Type B pancreatic cell (in vitro differentiated cells): ENCODE results near the gene COL15A1. TPM values are rescaled to one million over a fixed set of nuclear protein-coding genes. Genes with fewer than 3 reads are reported as not detected.
"Not testable (repeated sequence)": the region's sequence is repeated elsewhere in the genome, so short reads cannot be mapped to it uniquely, and the experiment has no call there.

Source experiments
- DNase-seq: peaks from one replicate; pipeline ENCODE4 v3.0.0; 2021; ENCODE audit warnings: mixed read lengths; ENCODE audit not compliant: unreplicated experiment; ENCODE audit errors: extremely low spot score
- H3K27ac Mint-ChIP-seq: 2 replicates; pipeline ENCODE4 v1.8.0; 2021; ENCODE audit warnings: mild to moderate bottlenecking, mixed read lengths
- H3K27me3 Mint-ChIP-seq: 2 replicates; pipeline ENCODE4 v1.8.0; 2021; ENCODE audit warnings: mixed read lengths
- H3K36me3 Mint-ChIP-seq: 2 replicates; pipeline ENCODE4 v1.8.0; 2021; ENCODE audit warnings: mixed read lengths
- H3K4me1 Mint-ChIP-seq: one replicate; pipeline ENCODE4 v1.8.0; 2021; ENCODE audit warnings: mixed read lengths; ENCODE audit not compliant: unreplicated experiment
- H3K4me3 Mint-ChIP-seq: 2 replicates; pipeline ENCODE4 v1.8.0; 2021; ENCODE audit warnings: mild to moderate bottlenecking, mixed read lengths
- H3K9me3 Mint-ChIP-seq: 2 replicates; pipeline ENCODE4 v1.8.0; 2021; ENCODE audit warnings: mixed read lengths
- total RNA-seq: library from RNA; stranded (reverse); gene quantifications from 2 replicates; pipeline ENCODE4 v1.2.1, GENCODE V29; 2021; ENCODE audit warnings: low replicate concordance
- TF ChIP-seq, protein P1 (sequence below): fragments of 200-600 bp; sonication (generic); conservative IDR thresholded peaks from 2 replicates; pipeline ENCODE4 v1.5.0; 2021; ENCODE audit warnings: antibody characterized with exemption, mild to moderate bottlenecking

COL15A1 gene
- total RNA-seq, 1 donor from 2014 or later: 0.68 TPM

DNA sequence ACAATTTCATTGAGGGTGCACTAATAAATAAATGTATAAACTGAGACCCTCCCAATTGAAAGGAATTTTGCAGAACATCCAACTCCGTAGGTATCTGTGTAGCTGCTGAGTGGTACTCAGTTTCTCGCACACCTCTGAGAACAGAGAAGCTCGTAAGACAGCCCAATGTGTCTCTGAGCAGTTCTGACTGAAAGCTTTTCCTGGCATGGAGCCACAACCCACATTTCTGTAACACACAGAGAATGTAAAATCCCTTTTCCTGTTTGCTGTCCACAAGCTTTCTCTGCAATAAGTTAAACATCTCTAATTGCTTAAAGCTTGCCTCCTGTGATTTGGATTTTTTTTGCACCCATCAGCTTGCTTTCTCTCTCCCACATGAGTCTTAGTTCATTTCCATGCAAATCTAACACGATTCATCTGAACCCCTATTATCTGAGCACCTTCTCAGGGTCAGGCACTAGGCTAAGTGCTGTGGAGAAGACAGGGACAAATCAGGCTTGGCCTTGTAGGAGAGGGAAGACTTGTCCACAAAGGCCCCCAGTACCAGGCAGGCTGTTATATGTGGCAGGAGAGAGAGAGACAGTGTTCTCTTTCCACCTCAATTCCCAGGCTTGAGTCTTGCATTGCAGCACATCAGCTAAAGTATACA is 44.2 kb upstream of the COL15A1 start:
- Mint-ChIP-seq H3K4me3 (no peak overlapping the region), H3K9me3 (peaks cover 8% of the 10 kb centered on the region), H3K27ac (no peak overlapping the region), H3K27me3 (peaks cover 8% of the 10 kb centered on the region), H3K4me1 (peaks cover 4% of the 10 kb centered on the region), H3K36me3 (no peaks in the 10 kb centered on the region)
- DNase-seq: no peak
- TF ChIP-seq, protein P1, sequence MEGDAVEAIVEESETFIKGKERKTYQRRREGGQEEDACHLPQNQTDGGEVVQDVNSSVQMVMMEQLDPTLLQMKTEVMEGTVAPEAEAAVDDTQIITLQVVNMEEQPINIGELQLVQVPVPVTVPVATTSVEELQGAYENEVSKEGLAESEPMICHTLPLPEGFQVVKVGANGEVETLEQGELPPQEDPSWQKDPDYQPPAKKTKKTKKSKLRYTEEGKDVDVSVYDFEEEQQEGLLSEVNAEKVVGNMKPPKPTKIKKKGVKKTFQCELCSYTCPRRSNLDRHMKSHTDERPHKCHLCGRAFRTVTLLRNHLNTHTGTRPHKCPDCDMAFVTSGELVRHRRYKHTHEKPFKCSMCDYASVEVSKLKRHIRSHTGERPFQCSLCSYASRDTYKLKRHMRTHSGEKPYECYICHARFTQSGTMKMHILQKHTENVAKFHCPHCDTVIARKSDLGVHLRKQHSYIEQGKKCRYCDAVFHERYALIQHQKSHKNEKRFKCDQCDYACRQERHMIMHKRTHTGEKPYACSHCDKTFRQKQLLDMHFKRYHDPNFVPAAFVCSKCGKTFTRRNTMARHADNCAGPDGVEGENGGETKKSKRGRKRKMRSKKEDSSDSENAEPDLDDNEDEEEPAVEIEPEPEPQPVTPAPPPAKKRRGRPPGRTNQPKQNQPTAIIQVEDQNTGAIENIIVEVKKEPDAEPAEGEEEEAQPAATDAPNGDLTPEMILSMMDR: no peak

DNA sequence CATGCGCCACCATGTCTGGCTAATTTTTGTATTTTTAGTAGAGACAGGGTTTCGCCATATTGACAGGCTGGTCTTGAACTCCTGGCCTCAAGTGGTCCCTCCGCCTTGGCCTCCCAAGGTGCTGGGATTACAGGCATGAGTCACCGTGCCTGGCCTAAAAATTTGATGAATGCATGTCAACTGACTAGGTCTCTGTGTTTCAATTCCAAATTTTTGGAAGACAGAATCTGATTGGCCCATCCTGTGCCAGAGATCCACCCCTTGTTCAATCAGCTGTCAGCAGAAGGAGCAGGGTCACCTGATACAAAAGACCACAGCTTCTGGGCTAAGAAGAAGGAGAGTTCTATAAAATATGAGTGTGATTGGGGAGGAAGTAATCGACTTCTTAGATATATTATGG is 43.5 kb upstream of the COL15A1 start:
- Mint-ChIP-seq H3K36me3 (no peaks in the 10 kb centered on the region), H3K27me3 (peaks cover 8% of the 10 kb centered on the region), H3K4me1 (peaks cover 4% of the 10 kb centered on the region), H3K4me3 (no peak overlapping the region), H3K27ac (no peak overlapping the region), H3K9me3 (peaks cover 8% of the 10 kb centered on the region)
- DNase-seq: no peak
- TF ChIP-seq, protein P1: no peak

DNA sequence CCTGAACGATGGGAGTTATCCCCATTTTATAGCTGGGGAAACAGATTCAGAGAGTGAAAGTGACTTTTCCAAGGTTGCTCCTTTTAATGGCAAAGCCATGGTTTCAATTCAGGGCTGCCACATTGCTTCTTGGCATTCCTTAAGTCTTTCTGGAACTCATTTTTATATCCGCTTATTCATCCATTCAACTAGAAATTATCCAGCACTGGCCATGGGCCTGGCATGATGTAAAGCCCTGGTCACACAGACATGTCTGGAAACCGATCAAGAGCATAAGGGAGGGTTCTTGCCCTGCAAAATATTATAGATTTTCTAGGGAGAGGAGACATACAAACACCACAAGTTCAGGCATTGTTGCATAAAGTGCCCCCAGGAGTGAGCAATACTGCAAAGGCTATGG is 43.0 kb upstream of the COL15A1 start:
- H3K9me3 Mint-ChIP-seq: peaks cover 8% of the 10 kb centered on the region
- no peak overlapping the region for H3K27ac Mint-ChIP-seq
- DNase-seq: no peak
- H3K4me3 Mint-ChIP-seq: no peak overlapping the region
- H3K4me1 Mint-ChIP-seq: peaks cover 4% of the 10 kb centered on the region
- TF ChIP-seq, protein P1: no peak
- H3K36me3 Mint-ChIP-seq: no peaks in the 10 kb centered on the region
- H3K27me3 Mint-ChIP-seq: peaks cover 8% of the 10 kb centered on the region

DNA sequence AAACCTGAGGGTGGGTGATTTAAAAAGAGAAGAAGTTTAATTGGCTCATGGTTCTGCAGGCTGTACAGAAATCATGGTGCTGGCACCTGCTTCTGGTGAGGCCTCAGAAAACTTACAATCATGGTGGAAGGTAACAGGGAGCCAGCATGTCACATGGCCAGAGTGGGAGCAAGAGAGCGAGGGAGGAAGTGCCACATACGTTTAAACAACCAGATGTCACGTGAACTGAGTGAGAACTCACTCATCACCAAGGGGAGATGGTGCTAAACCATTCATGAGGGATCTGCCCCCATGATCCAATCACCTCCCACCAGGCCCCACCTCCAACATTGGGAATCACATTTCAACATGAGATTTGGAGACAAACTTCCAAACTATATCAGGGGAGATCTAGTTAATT is 41.9 kb upstream of the COL15A1 start:
- not testable (repeated sequence) for H3K36me3 Mint-ChIP-seq, H3K27me3 Mint-ChIP-seq, H3K9me3 Mint-ChIP-seq, DNase-seq, H3K4me3 Mint-ChIP-seq, H3K27ac Mint-ChIP-seq, H3K4me1 Mint-ChIP-seq

DNA sequence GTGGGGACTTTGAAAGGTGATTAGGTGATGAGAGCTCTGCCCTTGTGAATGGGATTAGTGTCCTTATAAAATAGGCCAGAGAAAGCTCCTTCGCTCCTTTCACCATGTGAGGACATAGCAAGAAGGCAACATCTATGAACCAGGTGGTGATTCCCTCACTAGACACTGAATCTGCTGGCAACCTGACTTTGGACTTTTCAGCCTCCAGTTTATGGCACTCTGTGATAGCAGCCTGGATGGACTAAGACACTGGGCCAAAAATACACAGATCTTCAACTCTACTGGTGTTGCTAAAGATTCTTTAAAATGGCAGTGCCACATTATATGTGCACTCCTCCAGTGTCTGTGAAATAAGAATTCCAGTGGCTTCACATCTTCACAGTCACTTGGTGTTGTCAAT is 41.2 kb upstream of the COL15A1 start:
- H3K36me3 Mint-ChIP-seq: no peaks in the 10 kb centered on the region
- no peak overlapping the region for H3K4me3 Mint-ChIP-seq
- H3K9me3 Mint-ChIP-seq: peaks cover 5% of the 10 kb centered on the region
- no peak for DNase-seq
- TF ChIP-seq, protein P1: no peak
- peaks cover 11% of the 10 kb centered on the region for H3K4me1 Mint-ChIP-seq
- peaks cover 6% of the 10 kb centered on the region for H3K27me3 Mint-ChIP-seq
- H3K27ac Mint-ChIP-seq: no peak overlapping the region

DNA sequence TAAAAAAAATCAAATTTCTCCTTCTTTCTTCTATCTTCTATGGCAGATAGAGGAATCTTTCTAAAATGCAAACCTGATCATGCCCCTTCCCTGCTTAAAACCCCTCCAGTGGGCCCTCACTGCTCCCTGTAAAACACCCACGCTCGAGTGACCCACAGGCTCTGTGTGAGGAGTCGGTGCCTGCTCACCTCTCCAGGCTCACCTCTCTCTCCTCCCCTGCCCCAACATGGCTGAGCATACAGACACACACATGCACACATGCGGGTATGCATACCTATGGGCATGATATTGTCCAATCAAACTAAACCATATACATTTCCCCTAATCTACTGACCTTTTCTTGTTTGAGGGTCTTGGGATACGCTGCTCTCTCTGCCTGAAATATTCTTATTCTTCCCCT is 40.8 kb upstream of the COL15A1 start:
- Mint-ChIP-seq H3K9me3 (peaks cover 4% of the 10 kb centered on the region), H3K4me3 (no peak overlapping the region), H3K27me3 (peaks cover 6% of the 10 kb centered on the region), H3K36me3 (no peaks in the 10 kb centered on the region), H3K4me1 (peaks cover 11% of the 10 kb centered on the region), H3K27ac (no peak overlapping the region)
- TF ChIP-seq, protein P1: no peak
- DNase-seq: no peak
